HepG2 (cell line): ENCODE results near the gene NFS1. TPM values are rescaled to one million over a fixed set of nuclear protein-coding genes. Genes with fewer than 3 reads are reported as not detected.

Experiments
- BHLHE40 ChIP-seq: IDR thresholded peaks from 2 replicates; pipeline ENCODE4 v1.6.1; 2011; ENCODE audit warnings: low read length, improper control_type of control experiment
- IRX3 ChIP-seq: sonication (generic); formaldehyde crosslinking; IDR thresholded peaks from 2 replicates; pipeline ENCODE4 v1.8.1; 2023; ENCODE audit warnings: mild to moderate bottlenecking, low read depth, missing genetic modification reagents, borderline replicate concordance
- KAT2B ChIP-seq: fragments of 150-350 bp; IDR thresholded peaks from 2 replicates; pipeline ENCODE4 v1.6.1; 2014; ENCODE audit warnings: low read depth, low read length, borderline replicate concordance
- KLF6 ChIP-seq: IDR thresholded peaks from 2 replicates; pipeline ENCODE4 v1.8.0; 2016; ENCODE audit warnings: missing biosample characterization, missing genetic modification reagents
- MAF1 ChIP-seq: sonication (generic); formaldehyde crosslinking; IDR thresholded peaks from 2 replicates; pipeline ENCODE4 v1.5.0; 2020; ENCODE audit warnings: missing genetic modification reagents, borderline replicate concordance
- RBM22 ChIP-seq: fragments of 200-400 bp; formaldehyde crosslinking; optimal IDR thresholded peaks from 2 replicates; pipeline ENCODE3; 2017; ENCODE audit warnings: mild to moderate bottlenecking, low read length, moderate library complexity
- SIX1 ChIP-seq: sonication (generic); formaldehyde crosslinking; IDR thresholded peaks from 2 replicates; pipeline ENCODE4 v1.4.0; 2020; ENCODE audit warnings: missing genetic modification reagents, borderline replicate concordance
- SMARCE1 ChIP-seq: fragments of 450-650 bp; IDR thresholded peaks from 2 replicates; pipeline ENCODE4 v1.6.1; 2017; ENCODE audit warnings: borderline replicate concordance
- ZNF550 ChIP-seq: sonication (generic); formaldehyde crosslinking; IDR thresholded peaks from 2 replicates; pipeline ENCODE4 v1.4.0; 2020; ENCODE audit warnings: mild to moderate bottlenecking, missing genetic modification reagents, borderline replicate concordance
- ZNF572 ChIP-seq: sonication (generic); formaldehyde crosslinking; IDR thresholded peaks from 2 replicates; pipeline ENCODE4 v1.5.1; 2020; ENCODE audit warnings: mild to moderate bottlenecking, missing genetic modification reagents
- ZNF678 ChIP-seq: sonication (generic); formaldehyde crosslinking; IDR thresholded peaks from 2 replicates; pipeline ENCODE4 v1.4.0; 2020; ENCODE audit warnings: mild to moderate bottlenecking, missing genetic modification reagents
- ZNF780A ChIP-seq: sonication (generic); formaldehyde crosslinking; IDR thresholded peaks from 2 replicates; pipeline ENCODE4 v1.8.0; 2022; ENCODE audit warnings: mild to moderate bottlenecking, missing genetic modification reagents, moderate library complexity
- ZSCAN30 ChIP-seq: sonication (generic); formaldehyde crosslinking; IDR thresholded peaks from 2 replicates; pipeline ENCODE4 v1.5.0; 2020; ENCODE audit warnings: mild to moderate bottlenecking, missing genetic modification reagents
- polyA plus RNA-seq, 8 experiments: library from polyadenylated mRNA; depleted of rRNA in 3 of 8; stranded (reverse) in 7 of 8; unstranded in 1 of 8; fragments of >200 nt; fragmentation: Illumina TruSeq in 4 of 8; extraction: Trizol in 4 of 8; gene quantifications; 2 replicates each; pipeline versions ENCODE4 v1.2.1 to v1.2.3, GENCODE V29; 2011 to 2016; ENCODE audit warnings: low read depth in 4 of 8, missing spikeins in 1 of 8, mixed read lengths in 1 of 8; ENCODE audit not compliant: insufficient read depth in 1 of 8
- total RNA-seq, 5 experiments: library from RNA; depleted of rRNA; stranded (reverse); fragments of >200 nt; fragmentation: Illumina TruSeq; extraction: Trizol; gene quantifications; 2 replicates each; pipeline ENCODE4 v1.2.3, GENCODE V29; 2016; ENCODE audit warnings: low read depth in 1 of 5
- TF ChIP-seq, protein P1 (sequence below): sonication (generic); formaldehyde crosslinking; IDR thresholded peaks from 2 replicates; pipeline ENCODE4 v1.9.0; 2021; ENCODE audit warnings: missing genetic modification reagents, mild to moderate bottlenecking, borderline replicate concordance
- TF ChIP-seq, protein P2 (sequence below): sonication (generic); formaldehyde crosslinking; IDR thresholded peaks from 2 replicates; pipeline ENCODE4 v1.5.1; 2020; ENCODE audit warnings: mild to moderate bottlenecking, moderate library complexity, missing genetic modification reagents
- TF ChIP-seq, protein P3 (sequence below): sonication (generic); formaldehyde crosslinking; IDR thresholded peaks from 2 replicates; pipeline ENCODE4 v1.8.1; 2023; ENCODE audit warnings: missing genetic modification reagents, inconsistent platforms, borderline replicate concordance
- TF ChIP-seq, protein P4 (sequence below): IDR thresholded peaks from 2 replicates; pipeline ENCODE4 v1.6.1; 2016
- TF ChIP-seq, protein P5 (sequence below): sonication (generic); formaldehyde crosslinking; conservative IDR thresholded peaks from 2 replicates; pipeline ENCODE4 v1.8.0; 2022; ENCODE audit warnings: mild to moderate bottlenecking, moderate library complexity, missing genetic modification reagents
- TF ChIP-seq, protein P6 (sequence below): sonication (generic); formaldehyde crosslinking; IDR thresholded peaks from 2 replicates; pipeline ENCODE4 v1.9.0; 2022; ENCODE audit warnings: missing genetic modification reagents, mild to moderate bottlenecking, borderline replicate concordance

The NFS1 gene
- total and polyA plus RNA-seq, 2 of the 13 experiments (the other 11 are each of a cell fraction or from before 2014, with no cell fraction given): 65.9 to 88.1 TPM

DNA sequence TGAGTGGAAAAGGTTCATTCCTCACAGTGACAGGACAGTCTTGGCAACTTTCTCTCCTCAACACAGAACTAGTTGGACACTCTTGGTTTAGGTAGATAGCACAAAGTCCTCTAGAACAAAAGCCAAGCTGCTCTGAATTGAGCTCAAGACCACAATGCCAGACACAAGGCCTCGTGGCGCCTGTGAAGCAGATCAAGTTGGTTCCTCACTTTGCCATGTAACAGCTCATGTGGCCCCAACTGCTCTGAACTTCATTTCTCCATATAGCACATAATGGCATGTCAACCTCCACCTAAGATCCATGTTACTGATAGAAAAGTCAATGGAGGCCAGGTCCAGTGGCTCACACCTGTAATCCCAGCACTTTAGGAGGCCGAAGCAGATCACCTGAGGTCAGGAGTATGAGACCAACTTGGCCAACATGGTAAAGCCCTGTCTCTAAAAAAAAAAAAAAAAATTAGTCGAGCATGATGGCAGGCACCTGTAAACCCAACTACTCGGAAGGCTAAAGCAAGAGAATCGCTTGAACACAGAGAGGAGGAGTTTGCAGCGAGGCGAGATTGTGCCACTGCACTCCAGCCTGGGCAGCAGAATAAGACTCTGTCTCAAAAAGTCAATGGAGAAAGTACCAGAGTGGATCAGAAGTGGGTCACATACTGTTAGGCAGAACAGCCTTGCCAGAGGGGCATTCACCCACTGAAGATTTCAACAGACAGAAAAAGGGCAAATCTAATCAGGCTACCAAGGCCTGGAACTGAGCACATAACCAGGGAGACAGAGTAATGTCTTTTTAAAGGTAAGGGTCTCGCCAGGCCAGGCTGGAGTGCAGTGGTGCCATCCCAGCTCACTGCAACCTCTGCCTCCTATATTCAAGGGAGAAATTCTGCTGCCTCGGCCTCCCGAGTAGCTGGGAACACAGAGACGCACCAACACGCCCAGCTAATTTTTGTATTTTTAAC, 21.3 kb upstream of the NFS1 start (continued):
- TF ChIP-seq, protein P1, sequence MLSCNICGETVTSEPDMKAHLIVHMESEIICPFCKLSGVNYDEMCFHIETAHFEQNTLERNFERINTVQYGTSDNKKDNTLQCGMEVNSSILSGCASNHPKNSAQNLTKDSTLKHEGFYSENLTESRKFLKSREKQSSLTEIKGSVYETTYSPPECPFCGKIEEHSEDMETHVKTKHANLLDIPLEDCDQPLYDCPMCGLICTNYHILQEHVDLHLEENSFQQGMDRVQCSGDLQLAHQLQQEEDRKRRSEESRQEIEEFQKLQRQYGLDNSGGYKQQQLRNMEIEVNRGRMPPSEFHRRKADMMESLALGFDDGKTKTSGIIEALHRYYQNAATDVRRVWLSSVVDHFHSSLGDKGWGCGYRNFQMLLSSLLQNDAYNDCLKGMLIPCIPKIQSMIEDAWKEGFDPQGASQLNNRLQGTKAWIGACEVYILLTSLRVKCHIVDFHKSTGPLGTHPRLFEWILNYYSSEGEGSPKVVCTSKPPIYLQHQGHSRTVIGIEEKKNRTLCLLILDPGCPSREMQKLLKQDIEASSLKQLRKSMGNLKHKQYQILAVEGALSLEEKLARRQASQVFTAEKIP (CRISPR knock-in tag): no peak
- TF ChIP-seq ZSCAN30 (CRISPR knock-in tag): 0 out of 2 replicates have a peak, but pooled peaks have one; percentile 3
- TF ChIP-seq, protein P2, sequence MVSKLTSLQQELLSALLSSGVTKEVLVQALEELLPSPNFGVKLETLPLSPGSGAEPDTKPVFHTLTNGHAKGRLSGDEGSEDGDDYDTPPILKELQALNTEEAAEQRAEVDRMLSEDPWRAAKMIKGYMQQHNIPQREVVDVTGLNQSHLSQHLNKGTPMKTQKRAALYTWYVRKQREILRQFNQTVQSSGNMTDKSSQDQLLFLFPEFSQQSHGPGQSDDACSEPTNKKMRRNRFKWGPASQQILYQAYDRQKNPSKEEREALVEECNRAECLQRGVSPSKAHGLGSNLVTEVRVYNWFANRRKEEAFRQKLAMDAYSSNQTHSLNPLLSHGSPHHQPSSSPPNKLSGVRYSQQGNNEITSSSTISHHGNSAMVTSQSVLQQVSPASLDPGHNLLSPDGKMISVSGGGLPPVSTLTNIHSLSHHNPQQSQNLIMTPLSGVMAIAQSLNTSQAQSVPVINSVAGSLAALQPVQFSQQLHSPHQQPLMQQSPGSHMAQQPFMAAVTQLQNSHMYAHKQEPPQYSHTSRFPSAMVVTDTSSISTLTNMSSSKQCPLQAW (CRISPR knock-in tag): 0 out of 2 replicates have a peak, but pooled peaks have one; percentile 19
- TF ChIP-seq KLF6: no peak
- TF ChIP-seq, protein P3, sequence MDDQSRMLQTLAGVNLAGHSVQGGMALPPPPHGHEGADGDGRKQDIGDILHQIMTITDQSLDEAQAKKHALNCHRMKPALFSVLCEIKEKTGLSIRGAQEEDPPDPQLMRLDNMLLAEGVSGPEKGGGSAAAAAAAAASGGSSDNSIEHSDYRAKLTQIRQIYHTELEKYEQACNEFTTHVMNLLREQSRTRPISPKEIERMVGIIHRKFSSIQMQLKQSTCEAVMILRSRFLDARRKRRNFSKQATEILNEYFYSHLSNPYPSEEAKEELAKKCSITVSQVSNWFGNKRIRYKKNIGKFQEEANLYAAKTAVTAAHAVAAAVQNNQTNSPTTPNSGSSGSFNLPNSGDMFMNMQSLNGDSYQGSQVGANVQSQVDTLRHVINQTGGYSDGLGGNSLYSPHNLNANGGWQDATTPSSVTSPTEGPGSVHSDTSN: no peak
- TF ChIP-seq ZNF780A (CRISPR knock-in tag): no peak
- TF ChIP-seq, protein P4, sequence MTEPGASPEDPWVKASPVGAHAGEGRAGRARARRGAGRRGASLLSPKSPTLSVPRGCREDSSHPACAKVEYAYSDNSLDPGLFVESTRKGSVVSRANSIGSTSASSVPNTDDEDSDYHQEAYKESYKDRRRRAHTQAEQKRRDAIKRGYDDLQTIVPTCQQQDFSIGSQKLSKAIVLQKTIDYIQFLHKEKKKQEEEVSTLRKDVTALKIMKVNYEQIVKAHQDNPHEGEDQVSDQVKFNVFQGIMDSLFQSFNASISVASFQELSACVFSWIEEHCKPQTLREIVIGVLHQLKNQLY (CRISPR knock-in tag): no peak
- TF ChIP-seq RBM22: peak; percentile 93
- no peak for TF ChIP-seq KAT2B
- TF ChIP-seq ZNF678 (CRISPR knock-in tag): no peak
- no peak for TF ChIP-seq SMARCE1
- no peak for TF ChIP-seq BHLHE40
- TF ChIP-seq MAF1 (CRISPR knock-in tag): no peak
- TF ChIP-seq, protein P5, sequence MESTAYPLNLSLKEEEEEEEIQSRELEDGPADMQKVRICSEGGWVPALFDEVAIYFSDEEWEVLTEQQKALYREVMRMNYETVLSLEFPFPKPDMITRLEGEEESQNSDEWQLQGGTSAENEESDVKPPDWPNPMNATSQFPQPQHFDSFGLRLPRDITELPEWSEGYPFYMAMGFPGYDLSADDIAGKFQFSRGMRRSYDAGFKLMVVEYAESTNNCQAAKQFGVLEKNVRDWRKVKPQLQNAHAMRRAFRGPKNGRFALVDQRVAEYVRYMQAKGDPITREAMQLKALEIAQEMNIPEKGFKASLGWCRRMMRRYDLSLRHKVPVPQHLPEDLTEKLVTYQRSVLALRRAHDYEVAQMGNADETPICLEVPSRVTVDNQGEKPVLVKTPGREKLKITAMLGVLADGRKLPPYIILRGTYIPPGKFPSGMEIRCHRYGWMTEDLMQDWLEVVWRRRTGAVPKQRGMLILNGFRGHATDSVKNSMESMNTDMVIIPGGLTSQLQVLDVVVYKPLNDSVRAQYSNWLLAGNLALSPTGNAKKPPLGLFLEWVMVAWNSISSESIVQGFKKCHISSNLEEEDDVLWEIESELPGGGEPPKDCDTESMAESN: no peak
- TF ChIP-seq ZNF550: no peak
- TF ChIP-seq, protein P6, sequence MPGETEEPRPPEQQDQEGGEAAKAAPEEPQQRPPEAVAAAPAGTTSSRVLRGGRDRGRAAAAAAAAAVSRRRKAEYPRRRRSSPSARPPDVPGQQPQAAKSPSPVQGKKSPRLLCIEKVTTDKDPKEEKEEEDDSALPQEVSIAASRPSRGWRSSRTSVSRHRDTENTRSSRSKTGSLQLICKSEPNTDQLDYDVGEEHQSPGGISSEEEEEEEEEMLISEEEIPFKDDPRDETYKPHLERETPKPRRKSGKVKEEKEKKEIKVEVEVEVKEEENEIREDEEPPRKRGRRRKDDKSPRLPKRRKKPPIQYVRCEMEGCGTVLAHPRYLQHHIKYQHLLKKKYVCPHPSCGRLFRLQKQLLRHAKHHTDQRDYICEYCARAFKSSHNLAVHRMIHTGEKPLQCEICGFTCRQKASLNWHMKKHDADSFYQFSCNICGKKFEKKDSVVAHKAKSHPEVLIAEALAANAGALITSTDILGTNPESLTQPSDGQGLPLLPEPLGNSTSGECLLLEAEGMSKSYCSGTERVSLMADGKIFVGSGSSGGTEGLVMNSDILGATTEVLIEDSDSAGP (CRISPR knock-in tag): 0 out of 2 replicates have a peak, but pooled peaks have one; percentile 7
- TF ChIP-seq ZNF572: no peak
- no peak for TF ChIP-seq IRX3 (CRISPR knock-in tag)
- no peak for TF ChIP-seq SIX1
